NCI-H1092 (cell line): ENCODE data around the gene DUSP8.
"Not testable (repeated sequence)": the region's sequence is repeated elsewhere in the genome, so short reads cannot be mapped to it uniquely, and the experiment has no call there.

Experiments used
- DNase-seq: peaks from one replicate; lab custom pipeline; 2025; lab: John Stamatoyannopoulos, UW

DUSP8 gene, protein sequence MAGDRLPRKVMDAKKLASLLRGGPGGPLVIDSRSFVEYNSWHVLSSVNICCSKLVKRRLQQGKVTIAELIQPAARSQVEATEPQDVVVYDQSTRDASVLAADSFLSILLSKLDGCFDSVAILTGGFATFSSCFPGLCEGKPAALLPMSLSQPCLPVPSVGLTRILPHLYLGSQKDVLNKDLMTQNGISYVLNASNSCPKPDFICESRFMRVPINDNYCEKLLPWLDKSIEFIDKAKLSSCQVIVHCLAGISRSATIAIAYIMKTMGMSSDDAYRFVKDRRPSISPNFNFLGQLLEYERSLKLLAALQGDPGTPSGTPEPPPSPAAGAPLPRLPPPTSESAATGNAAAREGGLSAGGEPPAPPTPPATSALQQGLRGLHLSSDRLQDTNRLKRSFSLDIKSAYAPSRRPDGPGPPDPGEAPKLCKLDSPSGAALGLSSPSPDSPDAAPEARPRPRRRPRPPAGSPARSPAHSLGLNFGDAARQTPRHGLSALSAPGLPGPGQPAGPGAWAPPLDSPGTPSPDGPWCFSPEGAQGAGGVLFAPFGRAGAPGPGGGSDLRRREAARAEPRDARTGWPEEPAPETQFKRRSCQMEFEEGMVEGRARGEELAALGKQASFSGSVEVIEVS

DNA sequence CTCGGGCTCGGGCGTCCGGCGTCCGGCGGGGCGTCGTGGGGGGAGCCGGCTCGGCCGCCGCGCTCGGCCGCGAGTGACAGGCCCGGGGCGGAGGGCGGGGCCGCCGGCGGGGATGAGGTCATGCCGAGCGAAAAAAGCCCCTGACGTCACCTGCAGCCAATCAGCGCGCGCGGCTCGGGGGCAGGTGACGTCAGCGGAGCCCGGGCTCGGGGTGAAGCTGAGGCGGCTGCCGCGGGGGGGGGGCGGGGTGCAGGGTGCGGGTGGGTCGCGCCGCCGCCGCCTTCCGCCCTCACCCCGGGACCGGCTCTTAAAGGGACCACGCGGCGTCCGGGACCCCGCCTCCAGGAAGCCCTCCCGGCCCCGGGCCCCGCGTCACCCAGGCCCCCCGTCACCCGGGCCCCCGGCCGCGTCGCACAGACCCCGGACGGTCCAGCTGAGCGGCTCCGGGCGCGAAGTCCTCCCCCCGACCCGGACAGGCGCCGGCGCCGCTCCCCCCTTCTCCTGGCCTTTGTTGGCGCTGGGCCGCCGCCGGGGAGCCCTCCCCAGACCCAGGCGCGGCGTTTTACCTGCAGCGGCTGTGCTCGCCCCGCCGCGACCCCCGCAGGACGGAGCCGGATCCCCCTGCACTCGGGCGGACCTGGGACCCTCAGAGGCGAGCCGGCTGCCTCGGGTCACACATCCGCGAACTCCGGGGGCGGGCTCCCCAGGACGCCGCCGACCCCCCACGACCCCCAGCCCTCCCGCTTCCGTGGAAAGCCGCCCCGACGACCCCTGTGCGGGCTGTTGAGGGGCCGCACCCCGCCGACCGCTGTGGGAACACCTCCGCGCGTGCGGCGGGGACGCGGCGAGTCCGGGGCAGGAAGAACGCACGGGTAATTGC lies at the start of gene DUSP8:
TSS of gene DUSP8 (minus strand) at position 75 of the 880 bp plus-strand sequence. CDS start 6,445 bp downstream, outside the sequence.
- peak; percentile 64 for DNase-seq

DNA sequence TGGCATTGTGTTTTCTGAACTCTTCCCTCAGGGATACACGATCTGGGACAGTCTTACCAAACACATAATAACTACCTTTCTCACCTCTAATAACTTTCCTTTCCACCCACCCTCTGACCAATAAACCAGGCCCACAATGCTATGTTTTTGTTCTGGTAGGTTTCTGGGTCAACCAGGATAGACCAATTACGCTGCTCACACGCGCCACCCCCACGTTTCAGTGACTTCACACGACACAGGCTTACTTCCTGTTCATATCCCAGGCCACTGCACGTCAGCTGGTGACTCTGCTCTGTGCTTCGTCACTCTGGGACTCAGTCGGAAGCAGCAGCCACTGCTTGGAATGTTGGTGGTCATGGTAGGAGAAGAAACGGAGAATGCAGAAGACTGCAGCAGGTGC lies 47.4 kb upstream of the DUSP8 start:
- no peak for DNase-seq

DNA sequence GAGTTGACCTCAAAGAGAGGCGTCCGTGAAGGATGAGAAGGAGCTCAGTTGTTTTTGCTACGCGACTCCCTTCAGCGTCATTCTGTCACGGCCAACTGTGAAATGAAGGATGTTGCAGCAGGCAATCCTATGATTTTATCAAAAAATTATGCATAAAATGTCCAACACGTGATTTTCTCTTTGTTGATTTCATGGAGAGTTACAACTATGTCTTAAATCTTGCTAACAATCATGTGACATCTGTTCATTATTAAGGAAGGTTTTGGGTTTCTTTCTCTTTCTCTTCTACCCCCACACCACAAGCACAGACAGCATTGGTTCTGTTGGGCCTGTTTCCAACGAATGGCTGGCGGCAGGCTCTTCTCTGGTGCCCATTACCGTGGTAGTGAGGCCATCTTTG lies 46.2 kb upstream of the DUSP8 start:
- no peak for DNase-seq

DNA sequence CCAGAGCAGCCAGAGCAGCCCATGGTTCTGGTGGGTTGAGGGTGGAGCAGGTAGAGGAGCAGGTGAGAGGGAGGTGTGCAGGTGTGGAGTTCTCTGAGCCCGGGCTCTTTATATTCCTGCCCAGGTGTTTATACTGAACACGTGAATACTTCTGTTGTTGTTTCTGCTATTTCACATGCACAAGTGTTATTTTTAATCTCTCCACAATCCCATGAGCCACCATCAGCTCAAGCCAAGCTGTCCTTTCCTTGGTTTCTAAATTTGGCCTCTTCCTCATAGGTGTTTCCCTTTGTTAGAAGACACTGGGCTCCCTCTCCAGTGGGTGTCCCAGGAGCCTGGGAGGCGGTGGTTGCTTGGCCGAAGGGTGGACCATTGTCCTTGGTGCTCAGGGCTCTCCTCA lies 36.3 kb upstream of the DUSP8 start, which contains the start of gene KRTAP5-3:
TSS of gene KRTAP5-3 (minus strand) at position 101 of the 400 bp plus-strand sequence. CDS start at position 23, 78 bp downstream.
- DNase-seq: no peak

DNA sequence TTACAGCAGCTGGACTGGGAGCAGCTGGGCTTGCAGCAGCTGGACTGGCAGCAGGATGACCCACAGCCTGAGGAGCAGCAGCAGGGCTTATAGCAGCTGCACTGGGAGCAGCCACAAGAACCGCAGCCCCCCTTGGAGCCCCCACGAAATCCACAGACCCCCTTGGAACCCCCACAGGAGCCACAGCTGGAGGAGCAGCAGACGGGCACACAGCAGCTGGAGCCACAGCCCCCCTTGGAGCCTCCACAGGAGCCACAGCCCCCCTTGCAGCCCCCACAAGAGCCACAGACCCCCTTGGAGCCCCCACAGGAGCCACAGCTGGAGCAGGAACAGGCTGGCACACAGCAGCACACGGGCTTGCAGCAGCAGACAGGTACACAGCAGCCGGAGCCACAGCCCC lies 35.8 kb upstream of the DUSP8 start:
- not testable (repeated sequence) for DNase-seq

DNA sequence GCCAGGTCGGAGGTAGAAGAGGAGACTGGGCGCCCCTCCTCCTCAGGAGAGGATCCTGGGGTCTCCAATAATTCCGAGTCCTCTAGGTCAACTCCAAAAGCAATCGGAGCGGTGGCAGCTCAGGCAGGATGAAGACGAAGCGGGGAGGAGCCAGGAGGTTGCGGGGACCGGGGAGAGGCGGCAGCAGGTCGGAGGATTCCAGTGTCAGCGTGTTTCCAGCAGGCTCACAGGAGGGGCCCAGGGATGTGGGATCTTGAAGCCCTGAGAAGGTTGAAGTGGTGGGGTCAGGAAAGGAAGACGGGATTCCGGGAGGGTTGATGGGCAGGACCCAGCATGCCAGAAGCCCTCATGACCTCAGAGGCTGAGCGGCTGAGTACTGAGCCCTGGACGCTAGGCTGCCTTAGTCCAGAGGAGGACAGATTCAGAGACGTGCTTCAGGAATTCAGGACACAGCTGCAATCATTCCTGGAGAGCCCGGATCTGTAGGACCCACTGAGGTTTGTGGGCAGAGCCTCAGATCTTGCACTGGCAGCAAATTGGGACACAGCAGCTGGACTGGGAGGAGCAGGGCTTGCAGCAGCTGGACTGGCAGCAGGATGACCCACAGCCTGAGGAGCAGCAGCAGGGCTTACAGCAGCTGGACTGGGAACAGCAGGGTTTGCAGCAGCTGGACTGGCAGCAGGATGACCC lies 35.2 kb upstream of the DUSP8 start:
- DNase-seq: not testable (repeated sequence)

DNA sequence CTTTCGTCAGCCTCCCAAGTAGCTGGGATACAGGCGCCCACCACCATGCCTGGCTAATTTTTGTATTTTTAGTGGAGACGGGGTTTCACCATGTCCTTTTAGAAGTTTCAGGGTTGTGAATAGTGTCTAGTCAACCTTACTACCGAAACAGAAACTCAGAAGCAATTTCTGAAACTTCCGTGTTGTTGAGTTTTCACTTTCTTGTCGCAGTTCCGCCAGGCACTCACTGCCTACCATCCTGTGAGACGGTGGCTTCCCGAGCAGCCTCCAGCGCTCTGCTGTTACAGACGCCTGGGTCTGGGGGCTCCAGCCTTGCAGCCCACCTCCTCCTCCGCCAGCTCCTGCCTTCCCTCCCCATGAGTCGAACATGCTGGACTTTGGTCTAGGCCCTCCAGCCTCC lies 33.9 kb upstream of the DUSP8 start:
- DNase-seq: not testable (repeated sequence)

DNA sequence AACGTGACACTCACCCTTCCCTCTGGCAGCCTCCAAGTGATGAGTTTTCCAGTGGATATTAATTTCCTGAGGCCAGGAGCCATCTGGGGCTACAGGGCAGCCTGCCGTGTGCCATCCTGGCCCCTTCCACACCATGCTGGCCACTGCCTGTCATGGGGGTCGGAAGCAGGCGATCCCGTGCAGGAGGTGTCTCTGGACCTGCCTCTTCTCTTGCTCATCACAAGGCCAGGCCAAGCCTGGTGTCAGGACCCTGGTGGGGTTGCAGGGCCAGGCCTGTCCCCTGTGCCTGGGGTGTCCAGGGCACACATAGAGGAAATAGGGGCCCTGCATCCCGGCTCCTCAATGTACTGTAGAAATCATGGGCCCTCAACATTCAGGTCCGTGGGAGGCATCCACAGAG lies 32.6 kb upstream of the DUSP8 start:
- DNase-seq: no peak

DNA sequence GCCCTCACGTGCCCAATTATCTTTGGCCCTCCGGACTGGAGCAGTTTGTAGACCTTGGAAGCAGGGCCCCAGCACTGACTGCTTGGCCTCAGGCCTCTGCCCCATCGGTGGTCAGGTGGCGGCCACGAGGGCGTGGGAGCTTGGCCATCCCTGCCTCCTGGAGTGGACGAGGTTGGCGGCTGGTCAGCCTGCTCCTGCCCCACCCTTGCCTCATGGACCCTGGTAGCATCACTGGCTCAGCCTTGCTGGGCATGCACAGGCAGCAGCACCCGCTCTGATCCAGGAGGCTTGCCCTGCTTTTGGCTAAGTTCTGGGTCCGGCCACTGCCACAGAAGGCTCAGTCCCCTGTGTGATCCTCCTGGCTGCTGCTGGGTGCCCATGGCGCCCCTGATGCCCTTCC lies 32.1 kb upstream of the DUSP8 start:
- no peak for DNase-seq

DNA sequence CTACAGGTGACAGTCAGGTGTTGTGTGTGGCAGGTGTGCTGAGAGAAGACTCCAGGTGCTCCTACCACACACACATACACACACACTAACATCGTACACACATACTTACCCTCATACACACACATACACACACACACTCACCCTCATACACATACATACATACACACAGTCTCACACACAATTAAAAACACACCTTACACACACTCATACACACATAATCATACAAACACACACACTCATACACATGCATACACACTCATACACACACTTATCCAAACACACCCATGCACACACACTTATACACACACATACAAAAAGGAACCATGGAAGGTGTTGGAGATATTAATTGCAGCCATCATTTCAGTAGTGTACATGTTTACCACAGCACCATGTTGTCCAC lies 31.6 kb upstream of the DUSP8 start:
- no peak for DNase-seq

DNA sequence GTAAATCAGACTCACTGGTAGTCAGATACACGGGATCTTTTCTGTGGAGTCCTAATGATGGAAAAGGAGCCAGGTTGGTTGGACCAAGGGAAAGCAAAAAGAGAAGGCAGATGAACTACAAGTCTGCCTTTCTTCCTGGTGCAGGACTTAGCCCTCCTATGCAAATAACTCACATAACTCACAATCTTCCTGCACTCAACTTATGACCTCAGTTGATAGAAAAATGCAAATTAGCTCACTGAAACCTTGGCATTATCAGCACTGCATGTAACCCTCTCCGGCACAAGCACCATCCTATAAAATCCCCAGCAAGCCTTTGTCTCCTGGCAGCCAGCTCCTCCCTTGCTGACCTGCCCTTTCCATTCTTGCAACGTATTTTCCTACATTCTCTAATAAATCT lies 29.6 kb upstream of the DUSP8 start:
- DNase-seq: not testable (repeated sequence)

DNA sequence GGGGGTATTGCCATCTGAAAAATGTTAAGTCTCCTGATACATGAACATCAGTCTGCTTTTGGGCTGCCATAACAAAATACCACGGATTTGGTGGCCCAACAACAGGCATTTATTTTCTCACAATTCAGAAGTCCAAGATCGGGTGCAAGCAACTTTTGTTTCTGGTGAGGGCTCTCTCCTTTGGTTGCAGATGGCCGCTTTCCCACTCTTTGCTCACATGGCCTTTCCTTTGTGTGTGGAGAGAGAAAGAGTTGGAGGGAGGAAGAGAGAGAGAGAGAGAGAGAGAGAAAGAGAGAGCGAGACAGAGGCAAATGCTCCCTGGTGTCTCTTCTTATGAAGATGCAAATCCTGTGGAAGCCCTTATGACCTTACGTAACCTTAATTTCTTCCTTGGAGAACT lies 28.6 kb upstream of the DUSP8 start:
- no peak for DNase-seq

DNA sequence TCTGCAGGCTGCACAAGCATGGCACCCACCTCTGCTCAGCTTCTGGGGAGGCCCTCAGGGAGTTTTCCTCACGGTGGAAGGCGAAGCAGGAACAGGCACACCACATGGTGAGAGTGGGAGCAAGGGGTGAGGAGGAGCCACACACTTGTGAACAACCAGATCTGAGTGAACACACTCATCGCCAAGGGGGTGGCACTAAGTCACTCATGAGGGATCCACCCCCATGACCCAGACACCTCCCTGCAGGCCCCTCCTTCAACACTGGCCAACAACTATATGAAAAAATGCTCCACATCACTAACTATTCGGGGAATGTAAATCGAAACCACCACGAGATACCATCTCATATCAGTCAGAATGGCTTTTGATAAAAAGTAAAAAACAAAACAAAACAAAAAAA lies 26.7 kb upstream of the DUSP8 start:
- DNase-seq: no peak

DNA sequence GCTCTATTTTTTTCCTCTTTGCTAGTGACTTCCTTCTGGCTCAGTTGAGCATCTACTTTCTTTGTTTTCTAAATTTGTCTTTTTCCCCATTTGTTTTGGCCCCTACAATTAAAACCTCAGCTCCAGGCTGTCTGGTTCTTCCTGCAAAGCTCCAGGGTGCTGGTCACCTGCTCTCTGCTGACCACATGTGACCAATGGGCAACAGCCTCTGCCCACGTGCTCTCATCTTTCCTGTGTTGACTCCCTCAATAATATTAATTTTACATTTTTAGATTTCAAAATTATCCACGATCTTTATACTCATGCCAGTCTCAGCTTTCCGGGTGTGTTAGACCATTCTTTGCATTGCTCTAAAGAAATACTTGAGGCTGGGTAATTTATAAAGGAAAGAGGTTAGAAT lies 26.3 kb upstream of the DUSP8 start:
- DNase-seq: not testable (repeated sequence)

DNA sequence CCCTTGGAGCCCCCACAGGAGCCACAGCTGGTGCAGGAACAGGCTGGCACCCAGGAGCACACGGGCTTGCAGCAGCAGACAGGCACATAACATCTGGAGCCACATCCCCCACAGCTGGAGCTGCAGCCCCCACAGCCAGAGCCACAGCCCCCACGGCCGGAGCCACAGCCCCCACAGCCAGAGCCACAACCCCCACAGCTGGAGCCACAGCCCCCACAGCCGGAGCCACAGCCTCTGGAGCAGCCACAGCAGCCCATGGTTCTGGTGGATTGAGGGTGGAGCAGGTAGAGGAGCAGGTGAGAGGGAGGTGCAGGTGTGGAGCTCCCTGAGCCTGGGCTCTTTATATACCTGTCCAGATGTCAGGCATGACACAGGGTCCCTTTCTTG lies 25.9 kb upstream of the DUSP8 start, which contains the start of gene KRTAP5-2:
TSS of gene KRTAP5-2 (minus strand) at position 301 of the 387 bp plus-strand sequence. CDS start at position 257, 44 bp downstream.
- DNase-seq: no peak

DNA sequence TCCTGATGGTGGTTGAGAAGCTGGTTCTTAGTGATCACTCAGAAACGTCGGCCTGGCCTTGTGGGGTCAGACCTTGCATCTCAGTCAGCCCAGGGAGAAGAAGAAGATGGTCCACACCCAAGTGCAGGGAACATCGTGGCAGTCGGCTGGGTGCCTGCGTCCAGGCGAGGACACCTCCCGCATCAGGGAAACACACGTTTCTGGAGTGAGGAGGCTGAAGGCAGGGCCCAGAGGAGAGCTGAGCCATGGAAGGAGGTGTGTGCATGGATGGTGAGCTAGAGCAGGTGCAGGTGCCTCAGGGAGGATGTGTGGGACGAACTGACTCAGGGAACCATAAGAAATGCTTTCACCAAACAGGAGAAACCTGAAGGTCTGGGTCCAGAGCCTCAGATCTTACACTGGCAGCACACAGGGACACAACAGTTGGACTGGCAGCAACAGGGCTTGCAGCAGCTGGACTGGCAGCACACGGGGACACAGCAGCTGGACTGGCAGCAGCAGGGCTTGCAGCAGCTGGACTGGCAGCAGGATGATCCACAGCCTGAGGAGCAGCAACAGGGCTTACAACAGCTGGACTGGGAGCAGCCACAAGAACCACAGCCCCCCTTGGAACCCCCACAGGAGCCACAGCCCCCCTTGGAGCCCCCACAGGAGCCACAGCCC lies 25.4 kb upstream of the DUSP8 start:
- DNase-seq: no peak

DNA sequence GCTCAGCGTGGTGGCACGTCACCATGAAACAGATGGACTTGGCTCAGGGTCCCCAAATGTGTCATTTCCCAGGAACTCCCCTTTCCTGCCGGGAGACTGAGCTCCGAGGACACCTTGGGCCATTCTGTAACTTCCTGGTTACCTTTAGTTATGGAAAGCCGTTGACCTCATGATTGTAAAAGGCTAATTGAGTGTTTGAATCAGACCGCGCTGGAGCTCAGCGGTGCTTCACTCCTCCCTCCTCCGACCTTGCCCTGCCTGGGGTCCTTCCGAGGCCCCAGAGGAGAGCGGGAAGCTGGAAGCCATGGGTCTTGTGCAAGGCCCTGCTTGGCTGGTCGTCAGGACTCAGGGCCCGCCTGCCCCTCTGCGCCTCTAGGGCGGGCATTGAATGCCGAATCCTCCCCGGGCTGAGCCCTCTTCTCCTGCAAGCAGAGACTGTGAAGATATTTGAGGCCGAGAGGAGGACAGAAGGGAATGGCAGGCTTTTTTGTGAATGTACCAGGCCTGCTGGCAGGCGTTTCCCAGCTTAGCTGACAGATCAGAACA lies 24.6 kb upstream of the DUSP8 start:
- not testable (repeated sequence) for DNase-seq

DNA sequence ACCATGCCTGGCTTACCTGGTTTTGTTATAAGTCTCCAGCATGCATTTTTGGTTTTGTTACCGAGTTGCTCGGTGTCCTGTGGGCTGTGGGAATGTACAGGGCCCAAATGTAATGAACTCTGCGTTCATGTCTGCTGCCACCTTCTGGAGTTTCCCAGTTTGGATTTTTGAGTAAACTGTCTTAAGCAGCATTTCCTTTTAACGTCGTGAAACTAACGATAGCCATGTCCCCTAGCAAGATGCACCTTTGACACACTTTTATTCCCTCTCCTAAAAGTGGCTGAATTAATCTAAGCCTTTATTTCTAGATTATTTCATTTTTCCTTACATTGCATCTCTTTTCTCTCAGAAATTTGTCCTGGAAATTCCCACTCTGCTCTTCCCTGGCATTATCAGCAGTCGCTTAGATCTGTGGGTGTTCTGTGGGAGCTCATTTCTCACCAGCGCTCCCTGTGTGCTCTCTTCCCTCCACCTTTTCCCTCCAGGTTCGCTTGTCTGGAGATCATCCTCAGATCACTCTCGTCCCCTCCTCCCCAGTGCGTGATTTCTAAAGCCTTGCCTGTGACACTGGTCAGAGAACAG lies 24.0 kb upstream of the DUSP8 start:
- not testable (repeated sequence) for DNase-seq

DNA sequence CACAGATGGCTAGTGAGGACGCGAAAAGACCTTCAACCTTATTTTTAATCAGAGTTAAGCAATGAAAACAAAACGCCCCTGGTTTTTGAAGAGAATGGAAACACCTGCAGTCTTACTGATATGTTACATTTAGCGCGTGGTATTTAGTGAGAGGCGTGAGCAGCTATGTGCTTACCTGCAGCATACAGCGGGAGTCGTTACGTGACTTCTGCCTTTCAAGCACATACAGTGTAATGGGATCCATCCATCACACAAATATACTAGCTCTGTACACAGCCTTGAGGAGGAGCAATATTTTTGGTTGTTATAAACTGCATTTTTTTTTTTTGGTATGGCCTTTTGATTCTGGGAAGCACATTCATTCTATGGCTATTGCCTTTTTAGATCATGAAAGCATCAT lies 20.6 kb upstream of the DUSP8 start:
- no peak for DNase-seq

DNA sequence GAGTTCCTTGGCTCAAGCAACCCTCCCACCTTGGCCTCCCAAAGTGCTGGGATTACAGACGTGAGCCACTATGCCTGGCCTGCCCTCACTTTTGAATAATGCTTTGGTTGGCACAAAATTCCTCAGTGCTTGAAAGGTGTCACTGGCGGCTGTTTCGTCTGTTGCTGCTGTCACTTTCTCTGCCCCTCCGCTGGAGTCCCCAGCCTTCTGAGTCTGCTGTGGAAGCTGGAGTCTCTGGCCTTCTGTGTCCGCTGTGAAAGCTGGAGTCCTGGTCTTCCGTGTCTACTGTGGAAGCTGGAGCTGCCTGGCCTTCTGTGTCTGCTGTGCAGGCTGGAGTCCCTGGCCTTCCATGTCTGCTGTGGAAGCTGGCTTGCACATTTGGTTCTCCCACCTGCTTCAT lies 17.9 kb upstream of the DUSP8 start:
- DNase-seq: no peak
